ENCODE results near the gene IFNGR2. TPM values are rescaled to one million over a fixed set of nuclear protein-coding genes. Genes with fewer than 3 reads are reported as not detected.

Gene IFNGR2
- polyA plus RNA-seq, 1 of the 3 experiments (the other 2 are of a cell fraction), result 92.4 TPM

GRCh38 chr21:33383056-33383888 lies 19.9 kb upstream of the IFNGR2 start:
- Histone ChIP-seq H3K9me3 (no peaks in the 10 kb centered on the region), H3K79me2 (ENCODE audit: insufficient read depth) (no peaks in the 10 kb centered on the region), H3K9me2 (no peaks in the 10 kb centered on the region), H3K27me3 (ENCODE audit: insufficient read depth) (no peaks in the 10 kb centered on the region), H3K4me2 (peak overlapping the region; percentile 58; the same call in 1 of the 2 replicates), H3F3A (replicated peaks; ENCODE audit: insufficient read depth) (peaks cover 20% of the 10 kb centered on the region), H3K27ac (ENCODE audit: low read depth in 2 of 2, low read length in 1 of 2) (peak overlapping the region; percentile 7 to 68; a peak in 3 of 4 replicates), H3K36me3 (replicated peaks in 1 of 2; ENCODE audit: control insufficient read depth in 1 of 2, insufficient read depth in 2 of 2, low read length in 1 of 2) (no peaks in the 10 kb centered on the region), H4K20me1 (ENCODE audit: insufficient read depth) (no peaks in the 10 kb centered on the region), H3K4me1 (ENCODE audit: control insufficient read depth in 1 of 2, insufficient read depth in 2 of 2, low read depth in 1 of 2, low read length in 1 of 2) (peaks cover 5 to 25% of the 10 kb centered on the region in 2 experiments; a peak in 3 of 4 replicates), H3K4me3 (ENCODE audit: low read depth in 2 of 2, low read length in 1 of 2) (no peak overlapping the region), H3K9ac (no peak overlapping the region), H2AFZ (ENCODE audit: low read depth) (peak overlapping the region; percentile 77)
- CTCF ChIA-PET, result interaction anchor here (1.9 to 2.4 kb wide), 2 partner anchors 22 kb away, joined by 7 to 11 read pairs; no protein-coding TSS in a partner anchor
- POLR2A ChIA-PET, result no interaction called here
- DNase-seq, result no peak
- WGBS (ENCODE audit: low lambda C conversion rate), result 65% methylated on average over 14 of the region's 20 CpGs
- TF ChIP-seq TAF1 (IDR thresholded peaks at IDR 0.05; ENCODE audit: borderline replicate concordance, low read depth, low read length) (no peak), PBX3 (IDR thresholded peaks at IDR 0.05) (no peak), SIN3A (IDR thresholded peaks at IDR 0.05; ENCODE audit: borderline replicate concordance, low read depth, low read length) (no peak), RAD21 (IDR thresholded peaks at IDR 0.05; ENCODE audit: low read length) (no peak), ZBTB33 (IDR thresholded peaks at IDR 0.05; ENCODE audit: borderline replicate concordance, low read depth) (no peak), GABPA (IDR thresholded peaks at IDR 0.05; ENCODE audit: low read depth) (no peak), EP300 (IDR thresholded peaks at IDR 0.05; ENCODE audit: borderline replicate concordance in 1 of 2, low read depth in 1 of 2, low read length in 1 of 2) (0 out of 4 replicates have a peak, but pooled peaks of 1 of the 2 experiments have one; percentile 22), RXRA (IDR thresholded peaks at IDR 0.05; ENCODE audit: borderline replicate concordance, low read depth) (peak; percentile 68; the same call in 1 of the 2 replicates), JUND (IDR thresholded peaks at IDR 0.05) (peak; percentile 44; the same call in 1 of the 2 replicates), TEAD4 (IDR thresholded peaks at IDR 0.05; ENCODE audit: borderline replicate concordance, insufficient read depth) (no peak), FOSL2 (IDR thresholded peaks at IDR 0.05; ENCODE audit: borderline replicate concordance, low read depth) (peak; percentile 73; the same call in 1 of the 2 replicates), ELF1 (IDR thresholded peaks at IDR 0.05) (no peak), NFIC (IDR thresholded peaks at IDR 0.05; ENCODE audit: borderline replicate concordance) (no peak), POLR2AphosphoS5 (IDR thresholded peaks at IDR 0.05; ENCODE audit: low read depth, low read length) (no peak), IRF3 (IDR thresholded peaks at IDR 0.05; ENCODE audit: low read depth, low read length) (no peak), TCF12 (IDR thresholded peaks at IDR 0.05) (peak; percentile 35; the same call in 1 of the 2 replicates), CTCF (IDR thresholded peaks at IDR 0.05) (no peak), USF2 (IDR thresholded peaks at IDR 0.05; ENCODE audit: borderline replicate concordance, low read depth, low read length) (no peak), CHD2 (IDR thresholded peaks at IDR 0.05; ENCODE audit: low read length, partially characterized antibody) (no peak), MXI1 (IDR thresholded peaks at IDR 0.05; ENCODE audit: low read depth, low read length) (no peak), USF1 (IDR thresholded peaks at IDR 0.05; ENCODE audit: borderline replicate concordance, low read depth) (peak; percentile 87), SMC3 (IDR thresholded peaks at IDR 0.05; ENCODE audit: low read depth, low read length) (no peak), MAX (IDR thresholded peaks at IDR 0.05; ENCODE audit: low read depth) (peak; percentile 86), FOXJ3 (CRISPR knock-in tag; IDR thresholded peaks at IDR 0.05) (no peak)
